Liver (tissue), 9 donors: Measurements from ENCODE around the gene TGM4. TPM values are rescaled to one million over a fixed set of nuclear protein-coding genes. Genes with fewer than 3 reads are reported as not detected.

Source experiments
- DNase-seq: peaks from one replicate; pipeline ENCODE4 v3.0.0-alpha.2; 2017; ENCODE audit warnings: low spot score
- H3K27ac ChIP-seq, 2 donors: one replicate each; pipeline ENCODE4 v1.7.0; 2013; ENCODE audit warnings: inconsistent platforms in 2 of 2, low read length in 2 of 2, control low read depth in 1 of 2, low read depth in 1 of 2, mild to moderate bottlenecking in 1 of 2
- H3K27me3 ChIP-seq, 4 donors: one replicate each; pipeline versions ENCODE4 v1.6.1 to v1.7.0; 2013; ENCODE audit warnings: low read length in 3 of 4, inconsistent platforms in 1 of 4, mild to moderate bottlenecking in 1 of 4, moderate library complexity in 1 of 4; ENCODE audit not compliant: control insufficient read depth in 4 of 4, insufficient read depth in 4 of 4
- H3K36me3 ChIP-seq, 4 donors: one replicate each; pipeline versions ENCODE4 v1.6.1 to v1.7.0; 2013; ENCODE audit warnings: low read length in 3 of 4, mild to moderate bottlenecking in 3 of 4, low read depth in 1 of 4, moderate library complexity in 1 of 4; ENCODE audit not compliant: control insufficient read depth in 4 of 4, insufficient read depth in 3 of 4
- H3K4me1 ChIP-seq, 4 donors: one replicate each; pipeline versions ENCODE4 v1.6.1 to v1.7.0; 2013; ENCODE audit warnings: low read length in 3 of 4, mild to moderate bottlenecking in 3 of 4, moderate library complexity in 1 of 4; ENCODE audit not compliant: control insufficient read depth in 4 of 4, insufficient read depth in 4 of 4
- H3K4me3 ChIP-seq, 3 donors: one replicate each; pipeline versions ENCODE4 v1.6.1 to v1.7.0; 2013; ENCODE audit warnings: low read length in 3 of 3, control low read depth in 1 of 3, low read depth in 1 of 3, mild to moderate bottlenecking in 1 of 3
- H3K9ac ChIP-seq, 2 donors: one replicate each; pipeline ENCODE4 v1.7.0; 2013; ENCODE audit warnings: low read length in 2 of 2, mild to moderate bottlenecking in 2 of 2, moderate library complexity in 2 of 2, control low read depth in 1 of 2, low read depth in 1 of 2
- H3K9me3 ChIP-seq, 4 donors: one replicate each; pipeline versions ENCODE4 v1.6.1 to v1.7.0; 2013; ENCODE audit warnings: low read length in 3 of 4; ENCODE audit not compliant: control insufficient read depth in 4 of 4
- ATF3 ChIP-seq: IDR thresholded peaks from 2 replicates; pipeline ENCODE4 v1.6.1; 2016; ENCODE audit warnings: antibody characterized with exemption
- CTCF ChIP-seq: fragments of 150-350 bp; IDR thresholded peaks from 2 replicates; pipeline ENCODE4 v1.5.1; 2017; ENCODE audit warnings: improper control_type of control experiment, low read depth, low read length; ENCODE audit not compliant: missing input control
- EGR1 ChIP-seq, 2 donors: IDR thresholded peaks; 2 replicates each; pipeline ENCODE4 v1.6.1; 2016 to 2018; ENCODE audit warnings: antibody characterized with exemption in 2 of 2, low read depth in 2 of 2
- FOXA1 ChIP-seq: IDR thresholded peaks from 2 replicates; pipeline ENCODE4 v1.6.1; 2016; ENCODE audit warnings: antibody characterized with exemption
- GABPA ChIP-seq, 2 donors: IDR thresholded peaks in 1 of 2; conservative IDR thresholded peaks in 1 of 2; 2 replicates each; pipeline ENCODE4 v1.6.1; 2016; ENCODE audit warnings: antibody characterized with exemption in 2 of 2, mild to moderate bottlenecking in 1 of 2, moderate library complexity in 1 of 2
- HNF4A ChIP-seq, 2 donors: conservative IDR thresholded peaks; 2 replicates each; pipeline ENCODE4 v1.6.1; 2016; ENCODE audit warnings: antibody characterized with exemption in 2 of 2, mild to moderate bottlenecking in 2 of 2
- HNF4G ChIP-seq: IDR thresholded peaks from 2 replicates; pipeline ENCODE4 v1.6.1; 2016; ENCODE audit warnings: antibody characterized with exemption
- JUND ChIP-seq, 2 donors: IDR thresholded peaks; 2 replicates each; pipeline ENCODE4 v1.6.1; 2016; ENCODE audit warnings: antibody characterized with exemption in 2 of 2
- MAX ChIP-seq: IDR thresholded peaks from 2 replicates; pipeline ENCODE4 v1.6.1; 2016; ENCODE audit warnings: antibody characterized with exemption
- NR2F2 ChIP-seq: IDR thresholded peaks from 2 replicates; pipeline ENCODE4 v1.6.1; 2016; ENCODE audit warnings: antibody characterized with exemption
- RAD21 ChIP-seq, 2 donors: IDR thresholded peaks; 2 replicates each; pipeline ENCODE4 v1.6.1; 2016; ENCODE audit warnings: antibody characterized with exemption in 2 of 2, mild to moderate bottlenecking in 2 of 2
- RXRA ChIP-seq, 2 donors: IDR thresholded peaks; 2 replicates each; pipeline ENCODE4 v1.6.1; 2017 to 2018; ENCODE audit warnings: antibody characterized with exemption in 2 of 2, mild to moderate bottlenecking in 1 of 2
- SP1 ChIP-seq: IDR thresholded peaks from 2 replicates; pipeline ENCODE4 v1.6.1; 2018; ENCODE audit warnings: antibody characterized with exemption, mild to moderate bottlenecking
- TAF1 ChIP-seq: conservative IDR thresholded peaks from 2 replicates; pipeline ENCODE4 v1.6.1; 2016; ENCODE audit warnings: antibody characterized with exemption, mild to moderate bottlenecking
- YY1 ChIP-seq: IDR thresholded peaks from 2 replicates; pipeline ENCODE4 v1.6.1; 2016; ENCODE audit warnings: antibody characterized with exemption, mild to moderate bottlenecking
- ZBTB33 ChIP-seq: IDR thresholded peaks from 2 replicates; pipeline ENCODE4 v1.6.1; 2016; ENCODE audit warnings: antibody characterized with exemption
- WGBS: extraction: QIAGEN DNeasy Blood & Tissue Kit; methylation state at CpG from one replicate; pipeline ENCODE4 v1.1.7; 2013; 5-methylcytosine and 5-hydroxymethylcytosine counted together
- polyA plus RNA-seq, 2 donors: library from polyadenylated mRNA; stranded (reverse) in 1 of 2; unstranded in 1 of 2; fragments of 200-250 nt in 1 of 2; fragments of >200 nt in 1 of 2; fragmentation: Nextera tagmentation in 1 of 2; extraction: Ambion mirVana in 1 of 2; gene quantifications; one replicate each; pipeline versions ENCODE4 v1.2.1 to v1.2.3, GENCODE V29; 2013 to 2015
- total RNA-seq, 2 donors: library from RNA; depleted of rRNA; stranded (reverse); fragments of >200 nt; gene quantifications; one replicate each; pipeline ENCODE4 v1.2.3, GENCODE V29; 2014
- donor health status: healthy.
- donor health status: healthy.
- donor health status: healthy.
- donor health status: healthy.
- donor health status: healthy.

TGM4 gene
- total and polyA plus RNA-seq, 4 donors = not detected

- no peaks in the 10 kb centered on the region for H3K4me1 ChIP-seq
- TF ChIP-seq EGR1 (IDR thresholded peaks at IDR 0.05; ENCODE audit: low read depth in 2 of 2) (no peak), YY1 (no peak), RAD21 (IDR thresholded peaks at IDR 0.05) (no peak), SP1 (no peak), NR2F2 (no peak), RXRA (IDR thresholded peaks at IDR 0.05) (no peak), CTCF (no peak), JUND (IDR thresholded peaks at IDR 0.05) (no peak), HNF4G (no peak), MAX (no peak), GABPA (IDR thresholded peaks at IDR 0.05 in 1 of 2, conservative IDR thresholded peaks at IDR 0.05 in 1 of 2) (no peak), ATF3 (no peak)
Observed at GRCh38 chr3:44960387-44961026, 86.1 kb downstream of the TGM4 start.

GRCh38 chr3:44961888-44962287, 87.5 kb downstream of the TGM4 start:
- 94% methylated on average over 3 of the region's 3 CpGs for WGBS
- DNase-seq = no peak
- H3K27ac ChIP-seq = no peak overlapping the region

More at GRCh38 chr3:44960387-44961026, 86.1 kb downstream of the TGM4 start:
- Histone ChIP-seq H3K27ac (no peak overlapping the region), H3K36me3 (peaks cover 0 to 15% (median 7%) of the 10 kb centered on the region in 4 donors), H3K9me3 (no peaks in the 10 kb centered on the region), H3K27me3 (no peaks in the 10 kb centered on the region), H3K9ac (no peak overlapping the region), H3K4me3 (no peak overlapping the region)
- WGBS = 94% methylated on average over 3 of the region's 3 CpGs
- no peak for DNase-seq

More at GRCh38 chr3:44961888-44962287, 87.5 kb downstream of the TGM4 start:
- TF ChIP-seq TAF1 (no peak), FOXA1 (no peak), HNF4A (conservative IDR thresholded peaks at IDR 0.05) (no peak), ATF3 (no peak), ZBTB33 (no peak), EGR1 (IDR thresholded peaks at IDR 0.05; ENCODE audit: low read depth in 2 of 2) (no peak), NR2F2 (no peak), YY1 (no peak), CTCF (no peak), RAD21 (IDR thresholded peaks at IDR 0.05) (no peak)
- Histone ChIP-seq H3K4me1 (no peaks in the 10 kb centered on the region), H3K27me3 (no peaks in the 10 kb centered on the region), H3K9ac (no peak overlapping the region), H3K4me3 (no peak overlapping the region), H3K36me3 (peaks cover 0 to 15% (median 7%) of the 10 kb centered on the region in 4 donors), H3K9me3 (no peaks in the 10 kb centered on the region)
